G401 (cell line): Measurements from ENCODE around the gene LHX2. TPM values are rescaled to one million over a fixed set of nuclear protein-coding genes. Genes with fewer than 3 reads are reported as not detected.
"Not testable (repeated sequence)": the region's sequence is repeated elsewhere in the genome, so short reads cannot be mapped to it uniquely, and the experiment has no call there.

ENCODE experiments used
- DNase-seq: peaks from one replicate; pipeline ENCODE4 v3.0.0-alpha.2; 2015; ENCODE audit warnings: low spot score
- in situ Hi-C: cut with HindIII; loops from 2 replicates; pipeline ENCODE4 v1.10.0; 2016; ENCODE audit warnings: low sequenced_read_pairs, mixed read lengths
- total RNA-seq: library from RNA; depleted of rRNA; stranded (reverse); fragments of >200 nt; shearing (Covaris generic); gene quantifications from 2 replicates; pipeline ENCODE4 v1.2.3, GENCODE V29; 2014; rRNA removed

Gene LHX2
- total RNA-seq = 31.6 and 36.9 TPM in 2 replicates

- peak; percentile 69 for DNase-seq
- in situ Hi-C loops = no loop called here
These were observed at the start of gene LHX2 for GRCh38 chr9:124011460-124012301. Gene LHX2, plus strand, starts transcription at chr9:124011768. Its CDS starts 581 bp downstream, at chr9:124012349.

- in situ Hi-C loops = no loop called here
- DNase-seq = no peak
These were observed 46.8 kb upstream of the LHX2 start for GRCh38 chr9:123964761-123965160.

- DNase-seq = no peak
- in situ Hi-C loops = no loop called here
These were observed 45.5 kb upstream of the LHX2 start for GRCh38 chr9:123965801-123966686.

- DNase-seq = no peak
- in situ Hi-C loops = no loop called here
These were observed 44.2 kb upstream of the LHX2 start for GRCh38 chr9:123967323-123967722.

- in situ Hi-C loops = no loop called here
- no peak for DNase-seq
These were observed 39.0 kb upstream of the LHX2 start for GRCh38 chr9:123972618-123973017.

- in situ Hi-C loops = no loop called here
- DNase-seq = no peak
These were observed 37.9 kb upstream of the LHX2 start for GRCh38 chr9:123973590-123974223.

GRCh38 chr9:123974471-123974870 is 37.1 kb upstream of the LHX2 start:
- DNase-seq = no peak
- in situ Hi-C loops = no loop called here

GRCh38 chr9:123975871-123976270 is 35.7 kb upstream of the LHX2 start:
- in situ Hi-C loops = no loop called here
- DNase-seq = no peak

- DNase-seq, in situ Hi-C loops: not testable (repeated sequence)
These were observed 35.0 kb upstream of the LHX2 start for GRCh38 chr9:123976579-123976978.

- in situ Hi-C loops = no loop called here
These were observed 32.6 kb upstream of the LHX2 start for GRCh38 chr9:123978981-123979380.

GRCh38 chr9:123982535-123982934 is 29.0 kb upstream of the LHX2 start:
- in situ Hi-C loops = no loop called here
- DNase-seq = no peak

More at GRCh38 chr9:123978981-123979380, 32.6 kb upstream of the LHX2 start:
- DNase-seq = no peak

- in situ Hi-C loops = no loop called here
- no peak for DNase-seq
These were observed 28.5 kb upstream of the LHX2 start for GRCh38 chr9:123983047-123983446.

GRCh38 chr9:123984802-123985201 is 26.8 kb upstream of the LHX2 start:
- in situ Hi-C loops = no loop called here
- no peak for DNase-seq

- in situ Hi-C loops = no loop called here
- no peak for DNase-seq
These were observed 25.7 kb upstream of the LHX2 start for GRCh38 chr9:123985869-123986268.

- in situ Hi-C loops = no loop called here
- no peak for DNase-seq
These were observed 21.1 kb upstream of the LHX2 start for GRCh38 chr9:123990427-123990826.

- in situ Hi-C loops, DNase-seq: not testable (repeated sequence)
These were observed 18.9 kb upstream of the LHX2 start for GRCh38 chr9:123992679-123993078.

- no peak for DNase-seq
- in situ Hi-C loops = no loop called here
These were observed 14.7 kb upstream of the LHX2 start for GRCh38 chr9:123996731-123997421.

GRCh38 chr9:123997665-123998277 is 13.8 kb upstream of the LHX2 start:
- DNase-seq = no peak
- in situ Hi-C loops = no loop called here
